GM21447 (cell line): ENCODE results near the gene SNN.

Experiments used
- ATAC-seq: cut with Tn5 transposase; IDR thresholded peaks from one replicate; pipeline ENCODE4 v1.9.1; 2021; ENCODE audit not compliant: unreplicated experiment

Gene SNN

DNA sequence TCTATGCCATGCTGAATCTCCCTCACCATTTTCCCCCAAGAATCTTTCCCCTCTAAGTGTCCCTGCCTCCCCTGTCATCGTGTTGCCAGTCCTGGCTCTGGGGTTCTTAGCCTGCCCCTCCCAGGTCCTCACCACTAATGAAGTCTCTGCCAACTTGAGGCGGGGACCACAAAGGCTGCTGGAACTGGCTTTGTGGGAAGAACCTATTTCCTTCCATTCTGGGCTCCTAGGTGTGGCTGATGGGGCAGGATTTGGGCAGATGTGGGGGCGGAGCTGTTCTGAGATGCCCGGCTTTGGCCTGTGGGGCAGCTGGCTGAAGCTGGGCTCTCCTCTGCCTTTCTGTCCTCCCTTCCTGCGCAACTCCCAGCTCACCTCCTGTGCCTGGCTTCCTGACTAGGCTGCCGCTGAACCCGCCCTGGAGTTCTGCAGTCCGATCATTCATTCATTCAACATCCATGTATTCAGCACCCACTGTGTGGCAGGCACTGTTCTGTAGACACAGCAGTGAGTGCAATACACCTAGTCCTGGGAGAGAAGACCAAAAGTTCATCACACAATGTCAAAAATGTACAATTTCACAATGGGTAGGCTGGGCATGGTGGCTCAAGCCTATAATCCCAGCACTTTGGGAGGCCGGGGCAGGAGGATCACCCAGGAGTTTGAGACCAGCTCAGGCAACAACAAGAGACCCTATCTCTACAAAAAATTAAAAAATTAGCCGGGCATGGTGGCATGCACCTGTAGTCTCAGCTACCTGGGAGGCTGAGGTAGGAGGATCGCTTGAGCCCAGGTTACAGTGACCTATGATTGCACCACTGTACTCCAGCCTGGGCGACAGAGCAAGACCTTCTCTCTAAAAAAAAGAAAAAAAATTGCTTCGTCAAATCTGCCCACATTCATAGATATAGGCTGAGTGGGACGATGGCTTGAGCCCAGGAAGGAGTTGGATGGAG is 1.9 kb upstream of the SNN start:
- no peak for ATAC-seq

DNA sequence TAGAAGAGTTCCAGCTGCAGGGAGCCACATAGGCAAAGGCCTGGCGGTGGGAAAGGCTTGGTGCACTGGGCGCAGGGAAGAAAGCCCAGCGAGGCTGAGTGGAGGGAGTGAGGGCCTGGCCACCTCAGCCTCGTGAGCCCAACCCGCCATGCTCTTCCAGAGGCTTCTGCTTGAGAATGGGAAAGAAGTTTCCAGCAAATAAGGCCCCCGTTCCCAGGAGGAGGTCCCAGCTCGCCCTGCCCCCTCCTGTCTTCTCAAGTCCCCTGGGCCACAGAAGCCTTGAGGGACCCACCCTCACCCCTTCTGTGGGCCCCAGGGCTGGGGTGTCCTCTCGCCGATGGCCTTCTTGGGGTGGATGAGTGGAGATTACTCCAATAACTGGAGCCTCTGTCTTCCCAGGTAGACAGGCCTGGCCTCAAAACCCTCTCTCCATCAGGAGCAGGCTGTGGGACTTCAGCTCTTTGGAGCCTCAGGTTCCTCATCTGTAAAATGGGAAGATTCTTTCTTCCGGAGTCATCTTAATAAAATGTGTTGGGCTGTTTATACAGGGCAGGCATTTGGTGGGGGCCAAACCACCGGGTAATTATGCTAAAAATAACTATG is 933 bp upstream of the SNN start:
- no peak for ATAC-seq

DNA sequence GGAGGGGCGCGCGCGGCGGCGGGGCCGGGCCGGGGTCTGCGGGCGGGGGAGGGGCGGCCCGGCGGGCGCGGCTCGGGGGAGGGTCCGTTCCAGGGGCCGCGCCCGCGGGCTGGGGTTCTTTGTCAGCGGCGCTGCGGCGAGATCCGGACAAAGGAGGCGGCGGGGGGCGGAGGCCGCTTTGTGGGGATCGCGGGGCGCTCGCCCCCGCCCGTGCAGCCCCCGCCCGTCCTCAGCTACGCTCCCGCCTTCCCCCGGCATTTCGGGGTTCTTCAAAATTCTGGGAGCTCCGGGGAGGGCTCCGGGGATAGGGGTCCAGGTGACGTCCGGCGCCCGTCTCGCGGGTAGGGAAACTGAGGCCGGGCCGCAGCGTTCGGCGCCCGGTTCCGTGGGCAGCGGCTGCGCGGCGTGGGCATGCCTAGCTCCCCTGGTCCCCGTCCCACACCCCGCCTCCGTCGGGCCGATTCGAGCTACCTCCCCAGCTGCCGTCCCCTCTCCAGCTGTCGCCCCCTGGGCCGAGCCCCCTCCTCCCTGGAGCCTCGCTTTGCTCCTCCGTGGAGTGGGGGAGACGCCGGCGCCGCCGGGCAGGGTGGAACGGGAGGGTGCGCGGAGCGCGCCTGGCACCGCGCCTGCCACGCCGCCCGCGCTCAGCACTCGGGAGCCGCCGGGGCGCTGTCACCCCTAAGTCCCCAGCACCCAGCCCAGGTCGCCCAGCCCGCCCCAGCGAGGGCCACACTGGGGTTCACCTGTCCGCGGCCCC is 546 bp downstream of the SNN start:
- no peak for ATAC-seq

DNA sequence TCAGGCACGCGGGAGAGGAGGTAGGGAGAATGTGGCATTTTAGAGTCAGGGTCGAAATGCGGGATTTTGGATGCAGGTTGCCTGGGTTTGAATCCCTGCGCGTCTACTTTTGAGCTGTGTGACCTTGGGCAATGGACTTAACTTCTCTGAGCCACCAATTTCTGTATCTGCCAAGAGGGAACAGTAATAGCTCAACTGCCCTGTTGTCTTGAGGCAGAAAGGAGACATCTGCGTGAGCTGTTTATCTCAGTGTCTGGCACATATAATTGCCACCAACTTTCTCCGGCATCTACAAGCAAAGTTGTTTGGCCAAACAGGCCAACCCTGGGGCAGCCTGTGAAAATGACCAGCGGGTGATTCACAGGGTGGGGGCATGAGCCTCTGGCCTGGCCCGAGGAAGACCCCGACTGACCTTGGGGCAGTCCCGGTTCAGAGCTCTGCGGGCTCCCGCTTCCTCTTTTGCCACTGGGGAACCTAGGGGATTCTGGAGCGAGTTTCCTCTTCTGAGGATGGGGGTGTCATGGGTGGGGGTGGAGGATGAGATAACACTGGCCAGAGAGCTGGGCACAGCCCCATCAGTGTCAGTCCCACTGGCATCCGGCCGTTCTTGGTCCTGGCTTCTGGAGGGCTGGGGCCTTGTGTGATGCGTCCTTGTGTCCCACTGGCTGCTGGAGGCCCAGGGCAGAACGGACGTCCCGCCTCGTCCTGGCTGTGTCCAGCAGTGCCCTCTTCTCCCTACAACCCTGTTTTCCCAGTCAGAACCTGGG is 1.3 kb downstream of the SNN start:
- no peak for ATAC-seq

DNA sequence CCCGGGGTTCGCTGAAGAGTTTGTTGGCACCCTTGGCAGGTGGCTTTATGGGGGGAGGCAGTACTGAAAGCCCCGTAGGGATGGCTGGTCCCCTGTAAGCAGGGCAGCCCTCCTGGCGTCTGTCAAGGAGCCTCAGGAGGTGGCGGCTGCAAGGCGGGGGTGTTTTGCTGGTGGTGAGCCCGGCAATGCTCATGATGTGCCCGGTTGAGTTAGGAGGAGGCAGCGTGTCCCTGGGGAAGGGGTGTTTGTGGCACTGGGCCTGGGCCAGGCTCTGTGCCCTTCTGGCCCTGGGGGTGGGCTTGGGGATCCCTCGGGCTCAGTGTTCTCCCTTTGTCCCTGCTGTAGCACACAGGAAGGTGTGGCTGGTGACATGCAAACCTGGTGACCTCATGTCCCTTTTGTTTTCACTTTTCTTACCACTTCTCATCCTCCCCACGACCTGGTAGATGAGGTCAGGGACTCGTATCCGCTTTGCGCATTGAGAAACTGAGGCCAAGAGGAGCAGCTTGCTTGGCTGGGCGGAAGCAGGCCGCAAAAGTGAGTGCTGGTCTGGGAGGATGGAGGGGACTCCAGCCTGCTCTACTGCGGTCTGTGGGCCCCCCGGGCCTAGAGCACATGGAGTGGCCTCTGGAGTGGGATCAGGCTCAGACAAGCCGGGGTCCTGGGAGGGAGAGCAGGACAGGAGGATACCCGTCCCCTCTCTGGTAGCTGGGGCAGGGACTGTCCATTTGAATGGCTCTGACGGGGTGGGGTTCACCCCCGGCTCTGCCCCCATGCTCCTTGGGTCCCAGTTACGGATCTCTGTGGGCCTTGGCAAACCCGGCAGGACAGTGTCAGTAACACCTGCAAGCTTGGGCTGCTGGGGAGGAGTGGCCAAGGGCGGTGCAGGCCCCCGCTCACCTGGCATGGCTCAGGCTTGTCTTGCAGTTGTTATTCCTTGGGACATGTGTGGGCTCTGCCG is 2.2 kb downstream of the SNN start:
- peak; percentile 49 for ATAC-seq

DNA sequence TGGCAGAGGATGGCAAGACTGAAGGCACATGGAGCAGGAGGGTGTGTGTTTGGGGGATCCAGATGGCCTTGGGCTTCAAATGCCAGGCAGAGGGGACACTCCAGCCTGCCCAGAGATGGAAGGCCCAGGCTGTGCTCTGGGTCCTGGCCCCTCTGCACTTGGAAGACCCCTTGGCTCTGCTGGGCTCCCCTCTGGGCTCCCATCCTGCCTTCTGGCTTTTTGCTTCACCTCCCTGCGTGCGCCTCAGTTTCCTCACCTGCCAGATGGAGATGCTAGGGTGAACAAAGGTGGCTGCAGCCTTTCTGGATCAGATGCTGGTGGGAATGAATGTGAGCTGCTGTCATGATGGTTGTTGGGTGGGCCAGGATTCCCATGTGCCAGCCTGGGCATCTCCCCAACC is 3.0 kb downstream of the SNN start:
- ATAC-seq = no peak

DNA sequence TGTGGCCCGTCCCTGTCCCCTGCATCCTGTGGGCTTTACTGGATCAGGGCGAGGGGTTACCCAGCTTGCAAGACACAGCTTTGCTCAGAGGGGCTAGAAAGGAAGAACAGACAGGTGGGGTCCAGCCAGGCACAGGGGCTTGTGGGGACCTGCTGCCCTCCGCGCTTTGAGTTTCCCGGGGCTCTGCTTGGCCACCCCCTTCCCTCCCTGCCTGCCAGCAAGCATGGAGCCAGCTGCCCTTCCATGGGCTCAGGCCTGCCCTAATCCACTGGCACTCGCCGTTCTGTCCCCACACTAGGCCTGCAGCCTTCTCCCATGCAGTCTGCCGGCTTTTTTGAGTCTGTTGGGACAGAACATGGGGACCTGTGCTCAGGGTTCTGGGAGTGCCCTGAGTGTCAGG is 3.4 kb downstream of the SNN start:
- ATAC-seq = no peak

DNA sequence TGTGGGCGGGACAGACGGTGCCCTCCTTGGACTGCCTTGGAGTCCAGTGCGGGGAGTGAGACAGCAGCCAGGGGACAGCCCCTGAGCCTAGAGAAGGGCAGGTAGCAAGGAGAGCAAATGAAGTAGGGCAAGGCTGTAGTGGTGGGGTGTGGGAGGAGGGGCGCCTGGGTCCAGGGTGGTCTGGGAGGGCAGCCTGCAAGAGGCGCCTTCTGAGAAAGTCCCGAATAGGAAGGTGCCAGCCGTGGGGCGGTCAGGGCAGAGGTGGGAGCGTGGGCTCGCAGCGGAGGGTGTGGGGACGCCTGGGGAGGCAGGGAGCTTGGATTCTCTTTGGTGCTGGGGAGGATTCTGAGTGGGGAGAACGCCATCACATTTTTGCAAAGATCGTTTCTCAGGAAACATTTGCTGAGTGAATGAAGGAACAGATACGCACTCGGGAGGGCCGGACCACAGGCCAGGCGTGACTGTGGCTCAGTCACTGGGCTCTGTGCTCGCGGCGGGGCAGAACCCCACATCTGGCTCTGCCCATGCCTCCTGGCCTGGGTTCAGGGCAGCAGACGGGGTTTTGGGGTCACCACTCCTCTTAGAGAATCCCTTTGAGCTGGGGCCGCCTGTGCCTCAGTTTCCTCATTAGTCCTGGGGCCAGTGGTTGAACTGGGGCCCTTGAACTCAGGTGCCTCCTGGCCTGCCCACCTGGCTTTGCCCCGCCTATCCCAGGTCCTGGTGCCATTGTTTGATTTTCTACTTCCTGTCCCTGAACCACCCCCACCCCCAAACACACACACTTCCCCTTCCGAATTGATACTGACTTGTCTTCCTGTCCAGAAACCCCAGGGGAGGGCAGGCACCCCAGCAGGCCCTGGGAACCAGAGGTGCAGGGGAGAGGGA is 4.2 kb downstream of the SNN start:
- no peak for ATAC-seq

DNA sequence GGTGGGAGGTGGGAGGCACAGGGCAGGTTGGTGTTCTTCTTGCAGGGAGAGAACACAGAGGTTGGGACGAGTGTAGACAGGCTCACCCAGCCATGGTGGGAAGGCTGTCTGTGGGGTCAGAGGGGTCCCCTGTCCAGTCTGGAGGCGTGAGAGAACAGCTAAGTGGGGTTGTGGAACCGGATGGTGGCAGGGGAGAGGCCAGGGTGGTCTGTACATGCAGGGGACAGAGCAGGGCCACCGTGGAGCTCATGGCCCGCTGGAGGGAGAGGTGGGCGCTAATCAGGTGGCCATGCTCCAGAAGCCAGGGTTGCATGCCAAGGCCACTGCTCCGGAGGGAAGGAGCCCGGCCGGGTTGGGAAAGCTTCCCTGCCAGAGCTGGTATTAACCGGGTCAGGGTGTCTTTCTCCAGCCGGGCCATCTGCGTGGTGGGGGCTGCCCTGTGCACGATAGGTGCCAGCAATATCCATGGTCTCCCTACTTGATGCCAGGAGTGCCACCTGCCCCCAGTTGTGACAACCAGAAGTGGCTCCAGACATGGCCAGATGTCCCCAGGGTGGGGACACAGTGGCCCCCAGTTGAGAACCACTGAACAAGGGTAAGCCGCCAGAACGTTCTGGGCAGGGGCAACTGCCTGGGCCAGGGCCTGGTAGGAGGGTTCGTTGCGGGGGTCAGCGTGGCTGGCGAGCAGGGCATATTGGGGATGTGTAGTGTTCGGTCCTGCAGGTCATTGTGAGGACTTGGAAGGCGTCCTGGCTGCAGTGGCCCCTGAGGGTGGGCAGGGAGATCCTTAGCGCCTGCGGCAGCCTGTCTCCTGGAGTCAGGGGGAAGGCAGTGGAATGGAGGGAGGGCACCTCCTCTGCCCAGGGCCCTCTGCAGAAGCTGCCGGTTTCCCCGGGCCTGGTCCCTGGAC is 5.1 kb downstream of the SNN start:
- no peak for ATAC-seq

DNA sequence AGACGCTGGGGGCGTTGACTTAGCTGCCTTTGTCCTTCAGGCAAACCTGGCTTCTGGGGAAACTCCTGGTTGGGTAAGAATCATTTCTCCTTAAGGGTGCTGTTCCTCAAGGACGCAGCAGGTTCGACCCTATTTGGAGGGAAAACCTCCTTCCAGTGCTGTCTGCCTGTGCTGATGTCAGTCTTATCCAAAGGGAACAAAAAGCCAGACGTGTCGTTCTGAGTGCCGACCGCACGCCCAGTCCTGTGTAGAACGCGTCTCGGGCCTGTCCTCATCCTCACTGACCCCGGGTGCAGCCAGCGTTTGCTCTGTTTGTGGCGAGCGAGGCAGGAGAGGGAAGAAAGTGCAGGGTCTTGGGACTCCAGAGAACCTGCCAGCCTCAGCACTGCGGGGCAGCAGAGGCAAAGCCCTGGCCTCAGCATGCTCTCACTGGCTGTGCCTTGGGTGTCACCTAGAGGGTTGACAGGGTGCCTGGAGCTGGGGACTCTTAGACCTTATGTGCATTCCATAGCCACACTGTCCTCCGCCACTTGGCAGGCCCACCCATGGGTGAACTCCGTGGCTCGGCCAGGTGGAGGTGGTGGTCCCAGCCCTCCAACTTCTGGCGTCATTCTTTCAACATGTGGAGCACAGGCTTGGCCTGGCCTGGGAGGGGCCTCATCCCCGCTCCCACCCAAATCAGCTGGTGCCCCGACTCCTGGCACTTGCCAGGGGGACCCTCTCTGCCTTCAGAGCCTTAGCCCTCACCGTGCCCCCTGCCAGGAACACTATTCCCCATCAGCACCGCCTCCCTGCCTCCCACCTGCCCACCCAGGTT is 6.0 kb downstream of the SNN start:
- ATAC-seq = no peak

DNA sequence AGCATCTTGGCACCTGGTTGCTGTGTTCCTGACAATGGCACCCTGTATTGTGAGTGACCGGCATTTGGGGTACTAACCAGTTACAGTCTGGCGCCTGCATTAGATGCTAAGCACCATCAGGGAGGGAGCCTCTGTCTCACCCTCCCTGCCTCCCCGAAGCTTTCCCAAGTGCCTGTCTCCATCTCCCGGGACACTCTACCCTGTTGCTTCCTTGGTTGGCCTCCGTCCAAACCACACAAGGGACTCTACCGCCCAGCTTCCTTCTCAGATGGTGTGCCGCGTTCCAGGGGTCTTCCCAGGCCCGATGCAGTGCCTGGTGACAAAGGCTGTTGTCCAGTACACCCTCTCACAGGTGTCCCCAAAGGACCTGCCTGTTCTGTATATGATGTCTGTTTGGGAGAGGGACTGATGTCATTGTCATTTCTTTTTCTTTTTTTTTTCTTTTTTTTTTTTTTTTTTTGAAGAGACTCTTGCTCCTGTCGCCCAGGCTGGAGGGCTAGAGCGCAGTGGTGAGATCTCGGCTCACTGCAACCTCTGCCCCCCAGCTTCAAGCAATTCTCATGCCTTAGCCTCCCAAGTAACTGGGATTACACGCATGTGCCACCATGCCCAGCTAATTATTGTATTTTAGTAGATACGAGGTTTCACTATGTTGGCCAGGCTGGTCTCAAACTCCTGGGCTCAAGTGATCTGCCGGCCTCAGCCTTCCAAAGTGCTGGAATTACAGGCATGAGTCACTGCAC is 6.7 kb downstream of the SNN start:
- ATAC-seq = no peak

DNA sequence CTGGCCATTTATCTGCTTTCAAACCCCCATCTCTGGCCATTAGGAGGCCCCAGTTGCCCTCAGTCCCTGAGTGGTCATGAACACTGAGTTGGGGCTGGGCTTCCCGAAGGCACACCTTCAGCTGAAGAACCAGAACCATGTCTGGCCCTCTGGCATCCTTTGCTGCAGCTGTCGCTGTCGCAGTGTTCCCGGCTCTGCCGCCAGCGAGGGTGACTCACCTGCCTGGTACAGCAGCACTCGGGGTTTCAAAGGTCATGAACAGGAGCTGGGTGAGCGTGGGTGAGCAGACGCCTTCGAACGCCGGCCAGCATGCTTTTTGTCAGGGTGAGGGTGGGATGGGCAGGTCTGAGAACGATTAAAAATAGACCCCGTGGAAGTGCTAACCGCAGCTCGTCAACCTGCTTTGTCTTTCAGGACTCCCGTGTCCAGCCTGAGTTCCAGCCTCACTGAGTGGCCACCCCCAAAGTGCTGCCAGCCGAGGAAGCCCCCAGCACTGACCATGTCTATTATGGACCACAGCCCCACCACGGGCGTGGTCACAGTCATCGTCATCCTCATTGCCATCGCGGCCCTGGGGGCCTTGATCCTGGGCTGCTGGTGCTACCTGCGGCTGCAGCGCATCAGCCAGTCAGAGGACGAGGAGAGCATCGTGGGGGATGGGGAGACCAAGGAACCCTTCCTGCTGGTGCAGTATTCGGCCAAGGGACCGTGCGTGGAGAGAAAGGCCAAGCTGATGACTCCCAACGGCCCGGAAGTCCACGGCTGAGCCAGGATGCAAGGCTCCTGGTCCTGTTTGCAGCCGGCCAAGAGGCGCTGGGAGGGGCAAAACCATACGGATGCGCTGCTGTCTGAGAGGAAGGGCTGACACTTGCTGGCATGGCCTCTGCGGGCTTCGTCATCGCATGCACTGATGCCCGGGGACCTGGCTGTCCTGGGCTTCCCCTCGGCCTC is 7.6 kb downstream of the SNN start:
- no peak for ATAC-seq

DNA sequence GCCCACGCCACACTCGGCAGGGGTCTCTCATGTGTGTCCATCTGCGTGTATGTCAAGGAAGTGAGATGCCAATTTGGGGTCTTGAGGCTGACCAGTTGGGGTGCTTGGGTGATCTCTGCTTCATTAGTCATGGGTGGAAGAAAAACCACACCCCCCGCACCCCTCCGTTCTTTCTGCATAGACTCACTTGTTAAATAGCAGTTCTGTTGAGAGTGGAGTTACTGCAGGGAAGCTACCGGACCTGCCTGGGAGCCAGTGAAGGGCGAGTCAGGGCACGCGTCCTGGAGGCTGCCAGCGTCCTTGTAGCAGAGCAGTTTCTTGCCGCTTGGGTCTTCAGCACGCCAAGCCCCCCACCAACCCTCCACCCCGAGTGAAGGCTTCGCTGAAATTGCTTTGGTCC is 8.5 kb downstream of the SNN start:
- no peak for ATAC-seq

DNA sequence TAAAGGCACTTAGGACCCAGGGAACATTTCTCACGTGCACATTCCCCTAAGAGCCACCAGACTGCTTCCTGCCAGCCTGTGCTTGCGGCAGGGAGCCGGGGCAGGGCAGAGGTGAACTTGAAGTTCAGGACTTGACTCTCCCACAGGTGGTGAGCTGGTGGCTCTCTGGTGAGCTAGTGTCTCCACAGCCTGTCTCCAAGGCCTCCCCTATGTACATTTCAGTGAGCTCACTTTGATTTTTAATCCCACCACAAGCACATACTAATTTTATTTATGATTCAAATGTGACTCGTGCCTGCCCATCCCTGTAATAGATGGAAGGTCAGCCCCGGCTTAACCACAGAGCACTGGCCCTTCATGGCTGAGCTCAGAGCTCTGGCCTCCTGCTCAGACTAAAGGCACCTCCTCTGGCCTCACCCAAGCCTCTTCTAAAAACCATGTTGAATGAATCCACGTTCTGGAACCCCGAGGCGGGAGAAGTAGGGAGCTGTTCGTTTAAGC is 9.2 kb downstream of the SNN start:
- no peak for ATAC-seq
